Measurements from ENCODE around the gene GNAI3. TPM values are rescaled to one million over a fixed set of nuclear protein-coding genes. Genes with fewer than 3 reads are reported as not detected.

GNAI3 gene
- total RNA-seq, 1 experiment from 2014 or later, result 12.8 TPM

DNA sequence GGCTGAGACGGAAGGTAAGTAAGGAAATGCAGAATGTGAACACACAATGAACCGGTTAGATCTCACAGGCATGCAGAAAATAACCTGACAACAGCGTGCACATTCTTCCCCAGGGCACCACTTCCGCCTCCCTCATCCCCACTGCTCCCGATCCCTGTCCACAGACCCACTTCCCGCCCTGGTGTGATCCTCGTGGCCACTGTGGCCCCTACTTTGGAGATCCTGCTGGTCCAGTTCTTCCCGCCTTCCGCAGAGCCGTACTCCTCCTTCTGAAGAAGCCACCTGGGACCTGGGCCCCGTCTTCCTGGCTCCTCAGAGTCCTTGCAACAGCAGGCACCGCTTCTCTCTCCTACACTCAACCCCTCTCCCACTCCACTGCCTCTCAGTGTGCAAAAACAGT, 106.1 kb downstream of the GNAI3 start:
- peaks cover 50% of the 10 kb centered on the region for H3K4me1 ChIP-seq (ENCODE audit: insufficient read depth, low read length, poor library complexity, severe bottlenecking)
- no peak for TF ChIP-seq EZH2 (IDR thresholded peaks at IDR 0.05; ENCODE audit: borderline replicate concordance, low read depth, low read length, poor library complexity, severe bottlenecking)
- TF ChIP-seq, protein P1, sequence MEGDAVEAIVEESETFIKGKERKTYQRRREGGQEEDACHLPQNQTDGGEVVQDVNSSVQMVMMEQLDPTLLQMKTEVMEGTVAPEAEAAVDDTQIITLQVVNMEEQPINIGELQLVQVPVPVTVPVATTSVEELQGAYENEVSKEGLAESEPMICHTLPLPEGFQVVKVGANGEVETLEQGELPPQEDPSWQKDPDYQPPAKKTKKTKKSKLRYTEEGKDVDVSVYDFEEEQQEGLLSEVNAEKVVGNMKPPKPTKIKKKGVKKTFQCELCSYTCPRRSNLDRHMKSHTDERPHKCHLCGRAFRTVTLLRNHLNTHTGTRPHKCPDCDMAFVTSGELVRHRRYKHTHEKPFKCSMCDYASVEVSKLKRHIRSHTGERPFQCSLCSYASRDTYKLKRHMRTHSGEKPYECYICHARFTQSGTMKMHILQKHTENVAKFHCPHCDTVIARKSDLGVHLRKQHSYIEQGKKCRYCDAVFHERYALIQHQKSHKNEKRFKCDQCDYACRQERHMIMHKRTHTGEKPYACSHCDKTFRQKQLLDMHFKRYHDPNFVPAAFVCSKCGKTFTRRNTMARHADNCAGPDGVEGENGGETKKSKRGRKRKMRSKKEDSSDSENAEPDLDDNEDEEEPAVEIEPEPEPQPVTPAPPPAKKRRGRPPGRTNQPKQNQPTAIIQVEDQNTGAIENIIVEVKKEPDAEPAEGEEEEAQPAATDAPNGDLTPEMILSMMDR (conservative IDR thresholded peaks at IDR 0.05; ENCODE audit: low read depth, low read length), result no peak
- ChIA-PET CTCF (interaction anchor here (0.7 kb wide), 1 partner anchor 455 kb away, joined by 25 read pairs; no protein-coding TSS in a partner anchor), POLR2A (ENCODE audit: low non-redundant PET) (no interaction called here)
- H3K9me3 ChIP-seq (ENCODE audit: low read depth, low read length, poor library complexity, severe bottlenecking), result no peaks in the 10 kb centered on the region
- intact Hi-C loops (cut with micrococcal nuclease; ENCODE audit: unreplicated experiment), result no loop called here
- peaks cover 17% of the 10 kb centered on the region for H3K36me3 ChIP-seq (ENCODE audit: insufficient read depth, low read length, poor library complexity, severe bottlenecking)
- no peaks in the 10 kb centered on the region for H3K27me3 ChIP-seq (replicated peaks; ENCODE audit: insufficient read depth, low read depth, low read length, poor library complexity)
- peak; percentile 82 for DNase-seq (ENCODE audit: low spot score)
- BruUV-seq (replicated peaks), result no TSS peak
- H3K27ac ChIP-seq (ENCODE audit: low read depth, low read length, poor library complexity, severe bottlenecking), result peak overlapping the region; percentile 93
- H3K4me3 ChIP-seq (ENCODE audit: low read depth, low read length, poor library complexity, severe bottlenecking), result peak overlapping the region; percentile 97

DNA sequence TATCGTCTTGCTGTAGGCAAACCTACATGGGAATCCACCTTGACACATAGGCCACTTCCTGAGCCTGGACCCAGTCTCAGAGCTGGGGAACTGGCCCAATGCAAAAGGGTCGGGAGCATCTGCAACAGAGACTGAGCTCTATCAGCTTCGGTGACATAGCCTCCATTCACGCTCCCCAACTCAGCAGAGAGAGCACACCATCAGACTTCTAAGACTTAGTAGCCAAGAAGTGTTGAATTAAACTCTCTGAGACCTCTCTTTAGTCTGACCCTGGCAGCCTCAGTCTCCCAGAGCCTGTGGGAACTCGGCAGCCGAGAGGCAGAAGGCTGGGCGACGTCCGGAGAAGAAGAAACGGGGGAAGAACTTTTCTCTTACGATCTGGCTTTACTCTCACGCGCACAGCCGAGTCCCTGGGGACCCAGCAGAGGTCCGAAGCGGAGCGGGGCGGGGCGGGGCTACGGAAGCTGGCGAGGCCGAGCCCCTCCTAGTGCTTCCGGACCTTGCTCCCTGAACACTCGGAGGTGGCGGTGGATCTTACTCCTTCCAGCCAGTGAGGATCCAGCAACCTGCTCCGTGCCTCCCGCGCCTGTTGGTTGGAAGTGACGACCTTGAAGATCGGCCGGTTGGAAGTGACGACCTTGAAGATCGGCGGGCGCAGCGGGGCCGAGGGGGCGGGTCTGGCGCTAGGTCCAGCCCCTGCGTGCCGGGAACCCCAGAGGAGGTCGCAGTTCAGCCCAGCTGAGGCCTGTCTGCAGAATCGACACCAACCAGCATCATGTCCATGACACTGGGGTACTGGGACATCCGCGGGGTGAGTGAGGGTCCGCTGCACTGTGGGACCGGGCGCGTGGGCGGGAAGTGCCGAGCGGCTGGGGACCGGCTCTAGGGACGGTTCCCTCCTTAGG, 107.5 kb downstream of the GNAI3 start, which contains the start of gene GSTM4:
Gene GSTM4 (plus strand): TSS at position 485 of the 905 bp plus-strand sequence. CDS start 291 bp downstream, at position 776.
- Histone ChIP-seq H3K4me1 (ENCODE audit: insufficient read depth, low read length, poor library complexity, severe bottlenecking) (peaks cover 37% of the 10 kb centered on the region), H3K4me3 (ENCODE audit: low read depth, low read length, poor library complexity, severe bottlenecking) (peak within 1 kb of the TSS; percentile 97), H3K27ac (ENCODE audit: low read depth, low read length, poor library complexity, severe bottlenecking) (peak within 1 kb of the TSS; percentile 93), H3K9me3 (ENCODE audit: low read depth, low read length, poor library complexity, severe bottlenecking) (no peaks in the 10 kb centered on the region), H3K27me3 (replicated peaks; ENCODE audit: insufficient read depth, low read depth, low read length, poor library complexity) (no peaks in the 10 kb centered on the region), H3K36me3 (ENCODE audit: insufficient read depth, low read length, poor library complexity, severe bottlenecking) (peaks cover 29% of the 10 kb centered on the region)
- TSS peak; percentile 75 for BruUV-seq (replicated peaks)
- ChIA-PET POLR2A (ENCODE audit: low non-redundant PET) (interaction anchor here (0.6 to 0.7 kb wide), 2 partner anchors 65 to 97 kb away, joined by 8 to 11 read pairs; no protein-coding TSS in a partner anchor), CTCF (no interaction called here)
- intact Hi-C loops (cut with micrococcal nuclease; ENCODE audit: unreplicated experiment), result no loop called here
- peak; percentile 95 for DNase-seq (ENCODE audit: low spot score)
- no peak for TF ChIP-seq EZH2 (IDR thresholded peaks at IDR 0.05; ENCODE audit: borderline replicate concordance, low read depth, low read length, poor library complexity, severe bottlenecking)
- TF ChIP-seq, protein P1 (conservative IDR thresholded peaks at IDR 0.05; ENCODE audit: low read depth, low read length), result no peak

DNA sequence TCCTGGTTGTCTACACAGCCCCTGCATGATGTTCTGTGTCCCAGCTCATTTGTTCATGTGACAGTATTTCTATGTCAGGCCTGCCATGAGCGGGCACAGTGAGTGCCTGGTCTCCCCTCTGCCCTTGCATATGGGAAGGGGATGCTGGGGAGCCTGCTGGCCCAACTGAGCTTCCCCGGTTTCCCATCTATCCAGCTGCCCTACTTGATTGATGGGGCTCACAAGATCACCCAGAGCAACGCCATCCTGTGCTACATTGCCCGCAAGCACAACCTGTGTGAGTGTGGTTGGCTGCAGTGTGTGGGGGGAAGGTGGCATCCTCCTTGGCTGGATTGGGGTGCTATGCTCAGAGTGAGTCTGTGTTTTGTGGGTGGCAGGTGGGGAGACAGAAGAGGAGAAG, 109.0 kb downstream of the GNAI3 start:
- Histone ChIP-seq H3K27ac (ENCODE audit: low read depth, low read length, poor library complexity, severe bottlenecking) (peak overlapping the region; percentile 27), H3K4me1 (ENCODE audit: insufficient read depth, low read length, poor library complexity, severe bottlenecking) (peaks cover 23% of the 10 kb centered on the region), H3K4me3 (ENCODE audit: low read depth, low read length, poor library complexity, severe bottlenecking) (peak overlapping the region; percentile 97), H3K27me3 (replicated peaks; ENCODE audit: insufficient read depth, low read depth, low read length, poor library complexity) (no peaks in the 10 kb centered on the region), H3K9me3 (ENCODE audit: low read depth, low read length, poor library complexity, severe bottlenecking) (no peaks in the 10 kb centered on the region), H3K36me3 (ENCODE audit: insufficient read depth, low read length, poor library complexity, severe bottlenecking) (peaks cover 40% of the 10 kb centered on the region)
- POLR2A ChIA-PET (ENCODE audit: low non-redundant PET), result no interaction called here
- peak; percentile 1 for DNase-seq (ENCODE audit: low spot score)
- no peak for TF ChIP-seq EZH2 (IDR thresholded peaks at IDR 0.05; ENCODE audit: borderline replicate concordance, low read depth, low read length, poor library complexity, severe bottlenecking)
- TF ChIP-seq, protein P1 (conservative IDR thresholded peaks at IDR 0.05; ENCODE audit: low read depth, low read length), result no peak
- no TSS peak for BruUV-seq (replicated peaks)
- CTCF ChIA-PET, result interaction anchor here (1.1 kb wide), 1 partner anchor 327 kb away, joined by 3 read pairs; the partner anchor contains the start of gene AHCYL1
- intact Hi-C loops (cut with micrococcal nuclease; ENCODE audit: unreplicated experiment), result no loop called here
